ENCODE measurements around the gene HUNK. TPM values are rescaled to one million over a fixed set of nuclear protein-coding genes. Genes with fewer than 3 reads are reported as not detected.

Gene HUNK
- polyA plus RNA-seq, 1 donor (not counting 4 experiments of a cell fraction or from before 2014, with no cell fraction given), result 0.03 TPM

- Histone ChIP-seq H2AFZ (ENCODE audit: control insufficient read depth, low read length) (no peak overlapping the region), H3K9me3 (ENCODE audit: control insufficient read depth, low read depth, low read length) (no peaks in the 10 kb centered on the region), H3K4me1 (ENCODE audit: control insufficient read depth, extremely low read depth, insufficient read depth, low read length) (peaks cover 4% of the 10 kb centered on the region), H3K36me3 (ENCODE audit: control insufficient read depth in 2 of 2, extremely low read depth in 1 of 2, insufficient read depth in 2 of 2, low read length in 2 of 2) (no peaks in the 10 kb centered on the region), H3K4me2 (ENCODE audit: control insufficient read depth, extremely low read depth, insufficient read depth, low read depth, low read length) (no peak overlapping the region), H3K27me3 (ENCODE audit: control insufficient read depth, extremely low read depth, insufficient read depth, low read length) (no peaks in the 10 kb centered on the region), H3K79me2 (ENCODE audit: control insufficient read depth, insufficient read depth, low read length) (no peaks in the 10 kb centered on the region), H3K27ac (ENCODE audit: control insufficient read depth, insufficient read depth, low read length) (no peak overlapping the region), H4K20me1 (ENCODE audit: control insufficient read depth, extremely low read depth, insufficient read depth, low read length) (no peaks in the 10 kb centered on the region), H3K9me1 (ENCODE audit: control insufficient read depth, extremely low read depth, insufficient read depth, low read length) (no peaks in the 10 kb centered on the region), H3K4me3 (ENCODE audit: control insufficient read depth in 2 of 3, extremely low read depth in 1 of 3, insufficient read depth in 2 of 3, low read depth in 1 of 3, low read length in 3 of 3) (no peak overlapping the region), H3K9ac (ENCODE audit: control insufficient read depth, extremely low read depth, insufficient read depth, low read length) (no peak overlapping the region)
- DNase-seq (ENCODE audit: low read depth, low spot score) (no peak), FAIRE-seq (no peak)
- dilution Hi-C loops (cut with MboI; ENCODE audit: extremely low pct_ligation_motif_present, low sequenced_read_pairs), result no loop called here
- TF ChIP-seq EZH2 (IDR thresholded peaks at IDR 0.05; ENCODE audit: low read length), result no peak
- TF ChIP-seq CTCF (optimal IDR thresholded peaks at IDR 0.05 in 1 of 3, IDR thresholded peaks at IDR 0.05 in 1 of 3, conservative IDR thresholded peaks at IDR 0.05 in 1 of 3; ENCODE audit: extremely low read depth in 1 of 3, insufficient read depth in 2 of 3, low read length in 3 of 3), result no peak
Measured at GRCh38 chr21:31886915-31887314, 14.1 kb downstream of the HUNK start.

DNA sequence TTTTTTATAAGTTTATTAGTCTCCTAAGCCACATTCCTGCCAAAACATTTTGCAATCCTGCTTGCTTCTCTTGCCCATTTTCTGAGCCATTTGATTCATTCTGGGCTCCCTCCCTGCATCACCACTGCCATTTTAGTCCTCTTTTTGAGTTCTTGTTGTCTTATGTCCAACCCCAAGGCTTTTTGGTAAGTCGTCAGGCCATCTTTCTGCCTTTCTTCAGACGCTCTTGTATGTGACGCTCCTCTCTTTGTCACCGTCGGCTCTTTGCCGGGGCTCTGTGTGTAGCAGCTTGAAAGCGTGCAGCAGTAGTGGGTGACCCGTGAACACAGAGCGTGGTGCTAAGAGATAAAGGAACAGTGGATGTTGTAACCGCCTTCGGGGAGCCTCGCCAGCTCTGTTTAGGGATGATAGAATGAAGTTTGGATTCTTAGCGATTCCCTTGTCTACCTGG, 14.6 kb downstream of the HUNK start:
- dilution Hi-C loops (cut with MboI; ENCODE audit: extremely low pct_ligation_motif_present, low sequenced_read_pairs), result no loop called here
- Histone ChIP-seq H2AFZ (ENCODE audit: control insufficient read depth, low read length) (no peak overlapping the region), H3K27ac (ENCODE audit: control insufficient read depth, insufficient read depth, low read length) (no peak overlapping the region), H3K4me3 (ENCODE audit: control insufficient read depth in 2 of 3, extremely low read depth in 1 of 3, insufficient read depth in 2 of 3, low read depth in 1 of 3, low read length in 3 of 3) (no peak overlapping the region), H3K4me1 (ENCODE audit: control insufficient read depth, extremely low read depth, insufficient read depth, low read length) (peaks cover 4% of the 10 kb centered on the region), H3K9me3 (ENCODE audit: control insufficient read depth, low read depth, low read length) (no peaks in the 10 kb centered on the region), H3K79me2 (ENCODE audit: control insufficient read depth, insufficient read depth, low read length) (no peaks in the 10 kb centered on the region), H3K4me2 (ENCODE audit: control insufficient read depth, extremely low read depth, insufficient read depth, low read depth, low read length) (no peak overlapping the region), H3K9me1 (ENCODE audit: control insufficient read depth, extremely low read depth, insufficient read depth, low read length) (no peaks in the 10 kb centered on the region), H3K36me3 (ENCODE audit: control insufficient read depth in 2 of 2, extremely low read depth in 1 of 2, insufficient read depth in 2 of 2, low read length in 2 of 2) (no peaks in the 10 kb centered on the region), H3K27me3 (ENCODE audit: control insufficient read depth, extremely low read depth, insufficient read depth, low read length) (no peaks in the 10 kb centered on the region), H4K20me1 (ENCODE audit: control insufficient read depth, extremely low read depth, insufficient read depth, low read length) (no peaks in the 10 kb centered on the region), H3K9ac (ENCODE audit: control insufficient read depth, extremely low read depth, insufficient read depth, low read length) (no peak overlapping the region)
- DNase-seq (ENCODE audit: low read depth, low spot score) (no peak), FAIRE-seq (no peak)
- TF ChIP-seq CTCF (optimal IDR thresholded peaks at IDR 0.05 in 1 of 3, IDR thresholded peaks at IDR 0.05 in 1 of 3, conservative IDR thresholded peaks at IDR 0.05 in 1 of 3; ENCODE audit: extremely low read depth in 1 of 3, insufficient read depth in 2 of 3, low read length in 3 of 3) (no peak), EZH2 (IDR thresholded peaks at IDR 0.05; ENCODE audit: low read length) (no peak)
